Hematopoietic multipotent progenitor cell treated with erythropoietin and hydrocortisone succinate and interleukin-3 and kit ligand, for 17 days (in vitro differentiated cells): Measurements from ENCODE around the gene ZNF512.
A peak's percentile ranks its signal among the peaks of the same experiment; 100 is the strongest.

Experiments
- DNase-seq: peaks from one replicate; pipeline ENCODE4 v3.0.0-alpha.2; 2015; ENCODE audit warnings: low spot score

Gene ZNF512

GRCh38 chr2:27634291-27634690, 51.4 kb downstream of the ZNF512 start:
- DNase-seq = no peak

DNA sequence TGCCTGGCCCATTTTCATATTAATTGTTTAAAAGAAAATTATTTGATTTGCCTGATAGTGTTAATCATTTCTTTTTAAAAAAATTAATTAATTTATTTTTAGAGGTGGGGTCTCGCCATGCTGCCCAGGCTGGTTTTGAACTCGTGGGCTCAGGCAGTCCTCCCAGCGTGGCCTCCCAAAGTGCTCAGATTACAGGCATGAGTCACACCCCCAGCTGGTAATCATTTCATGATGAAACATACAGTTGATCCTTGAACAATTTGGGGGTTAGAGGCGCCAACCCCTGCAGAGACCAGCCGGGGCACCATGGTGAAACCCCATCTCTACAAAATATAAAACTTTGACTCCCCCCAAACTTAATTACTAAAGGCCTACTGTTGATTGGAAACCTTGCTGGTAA, 53.9 kb downstream of the ZNF512 start:
- DNase-seq = no peak

DNA sequence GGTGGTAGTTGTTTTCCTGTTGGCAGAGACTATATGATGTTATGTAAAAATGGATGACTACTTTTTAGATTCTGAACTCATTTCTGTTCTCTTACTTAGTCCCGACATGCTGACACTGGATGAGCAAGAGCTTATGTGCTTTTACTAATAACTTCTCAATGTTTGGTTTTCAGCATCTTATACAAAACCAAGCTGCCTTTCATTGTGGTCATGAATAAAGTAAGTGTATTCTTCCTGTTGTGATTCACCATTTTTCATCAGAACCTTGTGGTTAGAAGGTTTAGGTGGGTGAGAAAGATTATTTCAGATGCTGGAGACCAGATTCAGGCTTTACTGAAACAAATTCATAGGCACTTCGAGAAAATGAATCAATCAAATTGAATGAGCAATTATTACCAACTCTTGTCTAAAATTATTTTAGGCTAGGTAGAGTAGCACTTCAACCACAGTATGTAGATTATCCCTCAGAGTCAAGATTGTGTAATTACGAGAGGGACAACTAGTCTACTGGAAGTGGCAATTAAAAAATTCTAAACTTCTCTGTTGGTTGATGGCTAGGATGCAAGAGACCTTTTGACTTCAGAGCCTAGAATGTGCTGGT, 55.3 kb downstream of the ZNF512 start:
- no peak for DNase-seq

- no peak for DNase-seq
These were observed 55.9 kb downstream of the ZNF512 start for GRCh38 chr2:27638709-27639108.

DNA sequence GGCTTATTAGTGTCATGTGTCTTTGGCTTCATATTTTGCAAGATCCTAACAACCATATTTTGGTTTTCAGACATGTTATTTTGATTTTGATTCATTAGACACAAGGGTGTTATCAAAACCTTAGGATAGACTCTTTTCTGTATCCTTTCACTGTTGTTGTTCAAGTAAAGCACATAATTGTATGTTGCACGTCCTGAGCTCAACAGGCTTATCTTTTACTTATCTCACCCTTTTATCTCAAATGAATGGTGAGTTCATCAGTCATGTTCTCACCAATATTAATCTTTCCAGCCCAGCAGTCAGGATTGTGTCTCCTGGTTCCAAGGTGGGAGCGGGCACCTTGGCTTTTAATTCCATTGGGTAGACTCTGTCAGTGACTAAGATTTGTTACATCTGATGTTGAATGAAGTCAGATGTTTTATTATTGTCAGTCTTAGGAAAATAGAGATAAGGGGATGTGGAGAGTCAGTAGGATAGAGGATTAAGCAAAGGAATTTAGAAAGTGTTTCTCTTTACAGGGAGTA, 57.9 kb downstream of the ZNF512 start:
- no peak for DNase-seq

DNA sequence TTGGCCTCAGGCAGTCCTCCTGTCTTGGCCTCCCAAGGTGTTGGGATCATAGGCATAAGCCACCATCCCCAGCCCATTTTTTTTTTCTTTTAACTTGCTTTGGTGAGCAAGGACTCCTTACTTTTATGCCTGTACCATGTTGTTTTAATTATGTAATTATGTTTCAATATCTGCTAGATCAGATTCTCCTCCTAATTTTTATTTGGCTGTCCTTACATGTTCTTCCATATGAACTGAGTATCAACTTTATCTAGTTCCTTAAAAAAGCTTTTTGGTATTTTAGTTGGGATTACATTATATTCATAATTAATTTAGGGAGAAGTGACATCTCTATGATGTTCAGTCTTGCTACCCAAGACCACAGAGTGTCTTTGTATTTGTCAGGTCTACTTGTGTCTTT, 62.4 kb downstream of the ZNF512 start:
- DNase-seq = no peak

- no peak for DNase-seq
These were observed 64.4 kb downstream of the ZNF512 start for GRCh38 chr2:27647289-27647688.

- no peak for DNase-seq
These were observed 64.9 kb downstream of the ZNF512 start for GRCh38 chr2:27647737-27648136.

DNA sequence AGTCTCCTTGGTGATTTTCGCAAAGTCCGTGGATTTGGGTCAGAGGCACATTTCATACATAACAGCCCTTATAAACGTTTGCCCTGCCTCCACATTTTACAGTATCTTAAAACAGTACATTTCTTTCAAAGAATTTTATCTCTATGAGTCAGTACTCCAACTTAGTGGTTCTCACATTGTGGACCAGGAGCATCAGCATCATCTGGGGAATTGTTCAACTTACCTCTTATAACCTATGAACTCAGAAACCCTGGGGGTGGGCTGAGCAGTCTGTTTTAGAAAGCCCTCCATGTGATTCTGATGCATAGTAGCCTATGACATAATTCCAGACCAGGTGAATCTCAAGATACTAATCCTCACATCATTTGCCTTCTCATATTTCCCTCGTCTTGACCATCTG, 68.2 kb downstream of the ZNF512 start:
- DNase-seq = no peak

DNA sequence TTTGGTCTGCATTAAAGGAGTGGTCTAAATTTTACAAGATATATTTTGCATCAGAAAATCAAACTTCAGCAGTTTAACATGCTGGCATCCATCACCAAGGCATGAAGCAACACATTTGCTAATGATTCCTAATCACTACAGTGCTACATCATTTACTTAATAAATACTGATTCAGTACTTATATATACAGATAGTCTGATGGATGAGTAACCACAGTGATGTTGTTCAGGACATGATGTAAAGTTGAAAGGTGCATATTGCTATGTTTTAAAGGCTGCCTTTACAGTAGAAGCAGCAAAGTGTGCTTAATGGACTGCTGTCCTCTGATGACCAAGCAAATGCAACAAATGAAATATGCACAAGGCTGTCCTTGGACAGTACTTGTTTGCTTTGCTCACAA, 69.5 kb downstream of the ZNF512 start:
- DNase-seq = no peak

DNA sequence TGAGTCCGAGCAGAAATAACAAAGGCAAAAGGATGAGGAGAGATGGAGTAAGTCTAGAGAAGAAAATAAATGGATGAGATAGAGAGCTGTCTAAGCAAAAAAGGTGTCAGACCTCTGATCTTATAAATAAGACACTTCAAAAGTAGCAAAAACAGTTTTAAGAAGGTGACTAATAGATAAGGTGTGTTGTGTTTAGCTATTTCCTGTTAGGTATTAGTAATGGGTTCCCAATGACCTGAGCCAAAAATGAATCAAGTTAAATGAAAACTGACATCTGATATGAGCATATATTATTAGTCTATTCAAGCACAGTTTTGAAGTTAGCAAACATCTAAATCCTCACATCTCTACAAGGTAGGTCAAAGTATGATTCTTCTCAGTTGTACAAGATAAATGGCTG, 69.9 kb downstream of the ZNF512 start:
- no peak for DNase-seq

DNA sequence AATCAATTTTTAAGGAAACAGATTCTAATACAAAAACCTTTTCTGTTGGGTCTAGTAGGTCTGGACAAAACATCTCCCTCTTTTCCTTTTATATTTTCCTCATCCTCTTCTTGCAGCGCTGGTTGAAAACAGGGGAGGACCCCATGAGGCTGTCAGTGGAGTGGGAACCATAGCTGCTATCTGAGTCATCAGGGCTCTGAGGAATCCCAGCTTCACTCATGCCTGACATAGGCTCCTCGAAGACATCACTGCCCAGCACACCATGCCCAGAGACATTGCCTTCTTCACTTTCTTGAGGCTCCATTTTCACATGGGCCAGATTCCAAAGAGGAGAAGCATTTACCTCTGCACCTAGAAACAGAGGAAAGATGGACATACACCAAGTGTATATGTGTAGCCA, 70.6 kb downstream of the ZNF512 start:
- DNase-seq = no peak

GRCh38 chr2:27655155-27655951, 72.5 kb downstream of the ZNF512 start:
- DNase-seq = no peak

DNA sequence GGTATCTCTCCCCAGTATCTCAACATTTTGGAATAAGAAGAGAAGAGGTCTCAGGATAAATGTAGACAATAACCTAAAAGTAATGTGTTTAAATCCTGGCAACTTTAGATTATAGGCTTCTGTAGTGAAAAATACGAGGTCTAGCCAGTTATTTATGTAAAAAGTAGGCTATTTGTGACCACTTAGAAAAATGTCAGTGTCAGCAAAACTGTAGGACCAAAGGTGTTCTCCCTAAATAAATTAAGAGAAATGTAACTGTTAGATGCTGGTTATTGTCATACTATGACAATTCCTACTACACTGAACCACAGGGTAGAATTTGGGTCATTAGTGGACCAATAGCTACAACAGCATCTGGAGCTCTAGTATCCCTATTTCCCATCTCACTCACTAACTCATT, 78.5 kb downstream of the ZNF512 start:
- no peak for DNase-seq

DNA sequence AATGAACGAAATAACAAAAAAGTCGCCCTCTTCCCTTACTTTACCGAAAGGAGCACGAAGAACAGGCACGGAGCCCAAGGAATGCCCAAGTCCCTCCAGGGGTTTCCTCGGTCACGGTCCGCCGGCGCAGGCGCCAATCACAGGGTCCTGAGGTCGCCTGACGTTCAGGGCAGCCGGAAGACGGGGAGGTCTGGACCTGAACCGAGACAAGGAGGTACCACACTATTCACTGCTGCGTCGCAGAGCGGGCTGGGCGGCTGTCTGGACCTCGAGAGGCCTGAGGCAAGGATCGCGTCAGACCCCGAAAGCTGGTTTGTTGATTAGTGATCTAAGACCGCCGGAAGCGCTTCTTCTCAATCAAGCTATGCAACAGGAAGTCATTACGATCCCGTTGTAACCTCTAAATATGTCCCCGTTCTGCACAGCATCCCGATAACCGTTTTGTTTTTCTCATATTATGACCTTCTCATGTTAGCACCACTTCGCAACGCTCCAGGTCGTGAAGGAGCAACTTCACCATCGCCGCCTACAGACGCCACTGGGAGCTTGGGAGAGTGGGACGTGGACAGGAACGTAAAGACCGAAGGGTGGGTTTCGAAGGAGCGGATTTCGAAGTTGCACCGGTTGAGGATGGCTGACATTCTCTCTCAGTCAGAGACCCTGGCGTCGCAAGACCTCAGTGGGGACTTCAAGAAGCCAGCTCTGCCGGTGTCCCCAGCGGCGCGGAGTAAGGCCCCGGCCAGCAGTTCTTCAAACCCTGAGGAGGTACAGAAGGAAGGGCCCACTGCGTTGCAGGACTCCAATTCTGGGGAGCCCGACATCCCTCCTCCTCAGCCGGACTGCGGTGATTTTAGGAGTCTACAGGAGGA, 80.7 kb downstream of the ZNF512 start, which contains the start of the genes SLC4A1AP and SUPT7L:
TSS of gene SLC4A1AP (plus strand) at position 605 of the 869 bp plus-strand sequence. CDS start at position 631, 26 bp downstream.
TSS of gene SUPT7L (minus strand) at position 330 of the 869 bp plus-strand sequence. CDS start 1,422 bp downstream, outside the sequence.
- DNase-seq = peak; percentile 92

DNA sequence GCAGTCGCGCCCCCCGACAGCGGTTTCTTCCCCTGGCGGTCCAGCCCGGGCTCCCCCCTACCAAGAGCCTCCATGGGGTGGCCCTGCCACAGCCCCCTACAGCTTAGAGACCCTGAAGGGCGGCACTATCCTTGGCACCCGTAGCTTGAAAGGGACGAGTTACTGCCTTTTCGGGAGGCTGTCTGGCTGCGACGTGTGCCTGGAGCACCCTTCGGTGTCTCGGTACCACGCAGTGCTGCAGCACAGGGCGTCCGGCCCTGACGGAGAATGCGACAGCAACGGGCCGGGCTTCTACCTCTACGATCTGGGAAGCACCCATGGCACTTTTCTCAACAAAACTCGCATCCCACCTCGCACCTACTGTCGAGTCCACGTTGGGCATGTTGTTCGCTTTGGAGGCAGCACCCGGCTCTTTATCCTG, 81.3 kb downstream of the ZNF512 start:
- DNase-seq = no peak

- no peak for DNase-seq
These were observed 82.0 kb downstream of the ZNF512 start for GRCh38 chr2:27664622-27665363.

DNA sequence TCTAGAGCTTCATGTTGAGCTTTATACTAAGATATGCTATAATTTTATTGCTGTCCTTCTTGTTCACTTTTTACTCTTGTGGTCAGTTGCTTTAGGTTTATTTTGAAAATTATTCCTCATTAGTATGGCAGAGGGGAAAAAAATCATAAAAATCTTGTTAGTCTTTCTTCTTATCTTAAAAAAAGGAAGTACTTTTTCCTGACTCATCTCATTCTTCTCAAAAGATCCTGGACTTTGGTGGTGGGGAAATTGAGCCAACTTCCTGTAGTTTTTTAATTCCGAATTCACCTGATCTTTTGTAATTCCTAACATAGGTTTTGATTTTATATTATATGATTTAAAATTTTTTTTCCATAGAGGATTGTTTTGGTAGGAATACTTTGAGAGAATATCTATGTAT, 84.6 kb downstream of the ZNF512 start:
- no peak for DNase-seq

DNA sequence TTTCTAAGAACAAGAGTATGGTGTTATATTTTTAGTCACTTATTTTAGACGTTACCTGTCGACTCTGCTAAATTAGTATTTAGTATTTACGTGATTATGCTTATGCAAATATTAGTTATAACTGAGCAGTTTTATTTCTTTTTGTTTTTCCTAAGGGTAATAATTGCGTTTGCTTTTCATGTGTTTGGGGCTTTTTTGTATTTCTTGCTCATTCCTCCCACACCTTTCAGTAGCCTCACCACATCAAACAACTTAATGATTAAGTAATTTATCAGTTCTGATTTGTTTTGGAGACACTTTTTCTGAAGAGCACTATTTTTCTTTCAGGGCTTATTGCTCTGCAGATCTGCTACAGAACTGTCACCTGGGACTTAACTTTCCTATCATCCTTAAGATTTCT, 88.4 kb downstream of the ZNF512 start:
- DNase-seq = no peak
